ENCODE data around the gene HTATIP2.
A peak's percentile ranks its signal among the peaks of the same experiment; 100 is the strongest.
"Not testable (repeated sequence)": the region's sequence is repeated elsewhere in the genome, so short reads cannot be mapped to it uniquely, and the experiment has no call there.

The HTATIP2 gene

GRCh38 chr11:20363500-20364340, at the start of gene HTATIP2:
Gene HTATIP2, plus strand, starts transcription at chr11:20363714. Its CDS starts 524 bp downstream, at chr11:20364238.
- peak; percentile 74 for DNase-seq

GRCh38 chr11:20315800-20316199, 47.7 kb upstream of the HTATIP2 start:
- no peak for DNase-seq

GRCh38 chr11:20321177-20321576, 42.3 kb upstream of the HTATIP2 start:
- no peak for DNase-seq

- no peak for DNase-seq
Measured at GRCh38 chr11:20327377-20327935, 36.1 kb upstream of the HTATIP2 start.

- no peak for DNase-seq
Measured at GRCh38 chr11:20336056-20336455, 27.5 kb upstream of the HTATIP2 start.

- DNase-seq = peak; percentile 59
Measured at GRCh38 chr11:20337526-20338154, 25.9 kb upstream of the HTATIP2 start.

GRCh38 chr11:20342347-20343141, 21.0 kb upstream of the HTATIP2 start:
- no peak for DNase-seq

GRCh38 chr11:20351136-20351535, 12.4 kb upstream of the HTATIP2 start:
- no peak for DNase-seq

- DNase-seq = no peak
Measured at GRCh38 chr11:20351751-20352262, 11.7 kb upstream of the HTATIP2 start.

- peak; percentile 60 for DNase-seq
Measured at GRCh38 chr11:20353829-20354434, 9.6 kb upstream of the HTATIP2 start.

- peak; percentile 33 for DNase-seq
Measured at GRCh38 chr11:20355221-20356219, 8.0 kb upstream of the HTATIP2 start.

GRCh38 chr11:20357150-20357549, 6.4 kb upstream of the HTATIP2 start:
- no peak for DNase-seq

- no peak for DNase-seq
Measured at GRCh38 chr11:20360650-20361049, 2.9 kb upstream of the HTATIP2 start.

- DNase-seq = no peak
Measured at GRCh38 chr11:20362481-20362880, 1.0 kb upstream of the HTATIP2 start.

GRCh38 chr11:20363149-20363499, 390 bp upstream of the HTATIP2 start:
- no peak for DNase-seq

- peak; percentile 38 for DNase-seq
Measured at GRCh38 chr11:20364341-20364792, 853 bp downstream of the HTATIP2 start.

- not testable (repeated sequence) for DNase-seq
Measured at GRCh38 chr11:20365465-20365864, 2.0 kb downstream of the HTATIP2 start.

- no peak for DNase-seq
Measured at GRCh38 chr11:20367313-20367948, 3.9 kb downstream of the HTATIP2 start.

GRCh38 chr11:20368438-20368837, 4.9 kb downstream of the HTATIP2 start:
- DNase-seq = no peak

GRCh38 chr11:20369826-20370225, 6.3 kb downstream of the HTATIP2 start:
- no peak for DNase-seq

Data from NCI-H345 (cell line).